PC-9 (cell line): ENCODE data around the gene TRMT1L. TPM values are rescaled to one million over a fixed set of nuclear protein-coding genes. Genes with fewer than 3 reads are reported as not detected.
A peak's percentile ranks its signal among the peaks of the same experiment; 100 is the strongest.
"Not testable (repeated sequence)": the region's sequence is repeated elsewhere in the genome, so short reads cannot be mapped to it uniquely, and the experiment has no call there.

Experiments used
- Bru-seq: library from RNA; stranded (reverse); fragments of 400-500 nt; gene quantifications from one replicate; lab custom pipeline; 2021; lab: Mats Ljungman, UMichigan
- BruChase-seq, 2 experiments: library from RNA; stranded (reverse); fragments of 400-500 nt; gene quantifications; one replicate each; lab custom pipeline; 2021; lab: Mats Ljungman, UMichigan
- BruUV-seq: library from RNA; stranded (reverse); fragments of 400-500 nt; replicated peaks from 2 replicates; lab custom pipeline; 2021; lab: Mats Ljungman, UMichigan
- CTCF ChIA-PET: fragments of 300-600 bp; sonication (Branson Sonifier 250); formaldehyde crosslinking; loops from one replicate; lab custom pipeline; 2022; ENCODE audit warnings: antibody characterized with exemption; lab: Charles Lee
- POLR2A ChIA-PET: fragments of 300-600 bp; sonication (Branson Sonifier 250); formaldehyde crosslinking; loops from one replicate; lab custom pipeline; 2022; ENCODE audit warnings: antibody characterized with exemption; ENCODE audit not compliant: unreplicated experiment; lab: Charles Lee
- DNase-seq, 2 experiments: peaks; one replicate each; pipeline versions ENCODE4 v3.0.0 to v3.0.0-alpha.2; 2015 to 2022; ENCODE audit warnings: mixed read lengths in 1 of 2
- H2AFZ ChIP-seq: fragments of 200-600 bp; sonication (generic); 2 replicates; pipeline ENCODE4 v1.8.1; 2017; ENCODE audit warnings: antibody characterized with exemption
- H3F3A ChIP-seq: fragments of 200-600 bp; sonication (generic); 2 replicates; pipeline ENCODE4 v1.8.1; 2017; ENCODE audit warnings: antibody characterized with exemption, mild to moderate bottlenecking, low read depth; ENCODE audit not compliant: insufficient read depth
- H3K27ac ChIP-seq: fragments of 200-600 bp; sonication (generic); 2 replicates; pipeline ENCODE4 v1.6.1; 2016; ENCODE audit warnings: mixed run types
- H3K27me3 ChIP-seq: fragments of 200-600 bp; sonication (generic); 2 replicates; pipeline ENCODE4 v1.6.1; 2016; ENCODE audit warnings: low read depth, mixed run types; ENCODE audit not compliant: insufficient read depth
- H3K36me3 ChIP-seq: fragments of 200-600 bp; sonication (generic); 2 replicates; pipeline ENCODE4 v1.6.1; 2016; ENCODE audit warnings: low read depth, mixed run types
- H3K4me1 ChIP-seq: fragments of 200-600 bp; sonication (generic); replicated peaks from 2 replicates; pipeline ENCODE4 v1.6.1; 2016; ENCODE audit warnings: mixed run types; ENCODE audit not compliant: insufficient read depth
- H3K4me2 ChIP-seq: fragments of 200-600 bp; sonication (generic); 2 replicates; pipeline ENCODE4 v1.6.1; 2017; ENCODE audit warnings: mixed run types
- H3K4me3 ChIP-seq: fragments of 200-600 bp; sonication (generic); 2 replicates; pipeline ENCODE4 v1.6.1; 2016; ENCODE audit warnings: mixed run types
- H3K79me2 ChIP-seq: fragments of 200-600 bp; sonication (generic); 2 replicates; pipeline ENCODE4 v1.6.1; 2017; ENCODE audit warnings: low read depth, mixed run types
- H3K9me2 ChIP-seq: fragments of 200-600 bp; sonication (generic); 2 replicates; pipeline ENCODE4 v1.8.1; 2017; ENCODE audit warnings: mild to moderate bottlenecking; ENCODE audit not compliant: insufficient read depth
- H3K9me3 ChIP-seq: fragments of 200-600 bp; sonication (generic); 2 replicates; pipeline ENCODE4 v1.8.1; 2016; ENCODE audit warnings: low read depth; ENCODE audit not compliant: insufficient read depth
- H4K20me1 ChIP-seq: fragments of 200-600 bp; sonication (generic); 2 replicates; pipeline ENCODE4 v1.8.1; 2017; ENCODE audit not compliant: insufficient read depth
- CTCF ChIP-seq: fragments of 200-600 bp; sonication (generic); conservative IDR thresholded peaks from 2 replicates; pipeline ENCODE4 v1.6.1; 2017; ENCODE audit warnings: mixed run types, antibody characterized with exemption, mild to moderate bottlenecking, moderate library complexity
- EZH2 ChIP-seq: fragments of 200-600 bp; sonication (generic); IDR thresholded peaks from 2 replicates; pipeline ENCODE4 v1.8.0; 2017; ENCODE audit warnings: antibody characterized with exemption, low read depth
- intact Hi-C: fragments of 100-400 bp; cut with micrococcal nuclease; formaldehyde crosslinking; loops from one replicate; pipeline ENCODE4 v1.10.0; 2022; ENCODE audit not compliant: unreplicated experiment
- long read RNA-seq: library from polyadenylated mRNA; stranded (forward); transcript quantifications from one replicate; pipeline ENCODE4 v2.0.0, GENCODE V29; 2022
- total RNA-seq: library from RNA; stranded (reverse); gene quantifications from 2 replicates; pipeline ENCODE4 v1.2.3, GENCODE V29; 2021

TRMT1L gene
- total RNA-seq (16.9 and 18.3 TPM in 2 replicates), Bru-seq, nascent RNA (percentile 64 among the genes with signal in this experiment), BruChase-seq, experiment 1, labeled RNA remaining after a 2-hour chase (percentile 70 among the genes with signal in this experiment), BruChase-seq, experiment 2, labeled RNA remaining after a 6-hour chase (percentile 66 among the genes with signal in this experiment)
- long read RNA-seq, full-length matches to known transcripts = 26 of 41 reads
- long read RNA-seq, partial matches to known transcripts = 2 of 41 reads
- long read RNA-seq, other reads (novel, unspliced or antisense) = 13 of 41 reads

- Histone ChIP-seq H4K20me1 (no peaks in the 10 kb centered on the region), H3K36me3 (no peaks in the 10 kb centered on the region), H3K27ac (peak within 1 kb of the TSS; percentile 55), H3K9me2 (no peaks in the 10 kb centered on the region), H3K4me1 (peaks cover 21% of the 10 kb centered on the region), H2AFZ (peak within 1 kb of the TSS; percentile 94), H3K4me3 (peak within 1 kb of the TSS; percentile 82), H3K79me2 (peaks cover 19% of the 10 kb centered on the region), H3K9me3 (no peaks in the 10 kb centered on the region), H3F3A (no peaks in the 10 kb centered on the region), H3K27me3 (no peaks in the 10 kb centered on the region), H3K4me2 (peak within 1 kb of the TSS; percentile 84)
- DNase-seq = peak; percentile 95 to 98
- no TSS peak for BruUV-seq
- TF ChIP-seq EZH2 (no peak), CTCF (no peak)
- ChIA-PET CTCF (interaction anchor here (1.0 kb wide), 1 partner anchor 13 kb away, joined by 3 read pairs; no protein-coding TSS in a partner anchor), POLR2A (no interaction called here)
- intact Hi-C loops = loop anchor here (1.0 to 5.0 kb wide), 6 partner anchors 110 to 515 kb away; partner anchors contain the start of genes EDEM3, IVNS1ABP and NIBAN1
Observed at GRCh38 chr1:185156854-185157598, at the start of gene TRMT1L, which contains the start of gene SWT1. TSS of gene TRMT1L (minus strand) at chr1:185156953. CDS start at chr1:185156712, 241 bp downstream. TSS of gene SWT1 (plus strand) at chr1:185157167. CDS start at chr1:185160842, 3,675 bp downstream.

- H3K4me2 ChIP-seq = no peak overlapping the region
- no peaks in the 10 kb centered on the region for H3K79me2 ChIP-seq
- H3K27ac ChIP-seq = no peak overlapping the region
- no peaks in the 10 kb centered on the region for H3F3A ChIP-seq
- CTCF ChIA-PET = no interaction called here
- BruUV-seq = no TSS peak
- DNase-seq = no peak
- intact Hi-C loops = no loop called here
- TF ChIP-seq CTCF = no peak
- no peak for TF ChIP-seq EZH2
- H4K20me1 ChIP-seq = no peaks in the 10 kb centered on the region
- no peak overlapping the region for H2AFZ ChIP-seq
- H3K4me3 ChIP-seq = no peak overlapping the region
- no peaks in the 10 kb centered on the region for H3K36me3 ChIP-seq
- no peaks in the 10 kb centered on the region; the same call in 1 of the 2 replicates for H3K9me2 ChIP-seq
- no peaks in the 10 kb centered on the region for H3K4me1 ChIP-seq
- no peaks in the 10 kb centered on the region for H3K27me3 ChIP-seq
- POLR2A ChIA-PET = no interaction called here
- no peaks in the 10 kb centered on the region for H3K9me3 ChIP-seq
Observed at GRCh38 chr1:185200889-185201288, 44.1 kb upstream of the TRMT1L start.

- CTCF ChIA-PET, BruUV-seq: not testable (repeated sequence)
Observed at GRCh38 chr1:185198712-185199111, 42.0 kb upstream of the TRMT1L start.

More at GRCh38 chr1:185198712-185199111, 42.0 kb upstream of the TRMT1L start:
- H3K27ac ChIP-seq, H2AFZ ChIP-seq, H3K36me3 ChIP-seq, H3K4me1 ChIP-seq, H3K4me2 ChIP-seq, H4K20me1 ChIP-seq, POLR2A ChIA-PET, H3K27me3 ChIP-seq, DNase-seq, H3K9me3 ChIP-seq, H3K79me2 ChIP-seq, H3K9me2 ChIP-seq, H3F3A ChIP-seq, intact Hi-C loops, H3K4me3 ChIP-seq: not testable (repeated sequence)
